ENCODE results near the gene UBA3. TPM values are rescaled to one million over a fixed set of nuclear protein-coding genes. Genes with fewer than 3 reads are reported as not detected.

The UBA3 gene
- total and polyA plus RNA-seq, 10 of the 15 experiments (the other 5 are each of a cell fraction or from before 2014, with no cell fraction given): 72.9 to 131 (median 102) TPM

GRCh38 chr3:69115731-69116130 lies 35.6 kb upstream of the UBA3 start (continued):
- TF ChIP-seq, protein P1, sequence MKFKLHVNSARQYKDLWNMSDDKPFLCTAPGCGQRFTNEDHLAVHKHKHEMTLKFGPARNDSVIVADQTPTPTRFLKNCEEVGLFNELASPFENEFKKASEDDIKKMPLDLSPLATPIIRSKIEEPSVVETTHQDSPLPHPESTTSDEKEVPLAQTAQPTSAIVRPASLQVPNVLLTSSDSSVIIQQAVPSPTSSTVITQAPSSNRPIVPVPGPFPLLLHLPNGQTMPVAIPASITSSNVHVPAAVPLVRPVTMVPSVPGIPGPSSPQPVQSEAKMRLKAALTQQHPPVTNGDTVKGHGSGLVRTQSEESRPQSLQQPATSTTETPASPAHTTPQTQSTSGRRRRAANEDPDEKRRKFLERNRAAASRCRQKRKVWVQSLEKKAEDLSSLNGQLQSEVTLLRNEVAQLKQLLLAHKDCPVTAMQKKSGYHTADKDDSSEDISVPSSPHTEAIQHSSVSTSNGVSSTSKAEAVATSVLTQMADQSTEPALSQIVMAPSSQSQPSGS (IDR thresholded peaks at IDR 0.05; ENCODE audit: low read length): no peak

GRCh38 chr3:69113536-69113935 lies 33.4 kb upstream of the UBA3 start:
- TF ChIP-seq TARDBP (IDR thresholded peaks at IDR 0.05; ENCODE audit: borderline replicate concordance): no peak
- TF ChIP-seq NFYB (IDR thresholded peaks at IDR 0.05; ENCODE audit: insufficient read depth, low read depth, low read length): no peak
- TF ChIP-seq, protein P2, sequence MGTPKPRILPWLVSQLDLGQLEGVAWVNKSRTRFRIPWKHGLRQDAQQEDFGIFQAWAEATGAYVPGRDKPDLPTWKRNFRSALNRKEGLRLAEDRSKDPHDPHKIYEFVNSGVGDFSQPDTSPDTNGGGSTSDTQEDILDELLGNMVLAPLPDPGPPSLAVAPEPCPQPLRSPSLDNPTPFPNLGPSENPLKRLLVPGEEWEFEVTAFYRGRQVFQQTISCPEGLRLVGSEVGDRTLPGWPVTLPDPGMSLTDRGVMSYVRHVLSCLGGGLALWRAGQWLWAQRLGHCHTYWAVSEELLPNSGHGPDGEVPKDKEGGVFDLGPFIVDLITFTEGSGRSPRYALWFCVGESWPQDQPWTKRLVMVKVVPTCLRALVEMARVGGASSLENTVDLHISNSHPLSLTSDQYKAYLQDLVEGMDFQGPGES (IDR thresholded peaks at IDR 0.05): no peak
- no peak for TF ChIP-seq CREM (IDR thresholded peaks at IDR 0.05; ENCODE audit: low read depth)
- TF ChIP-seq, protein P3, sequence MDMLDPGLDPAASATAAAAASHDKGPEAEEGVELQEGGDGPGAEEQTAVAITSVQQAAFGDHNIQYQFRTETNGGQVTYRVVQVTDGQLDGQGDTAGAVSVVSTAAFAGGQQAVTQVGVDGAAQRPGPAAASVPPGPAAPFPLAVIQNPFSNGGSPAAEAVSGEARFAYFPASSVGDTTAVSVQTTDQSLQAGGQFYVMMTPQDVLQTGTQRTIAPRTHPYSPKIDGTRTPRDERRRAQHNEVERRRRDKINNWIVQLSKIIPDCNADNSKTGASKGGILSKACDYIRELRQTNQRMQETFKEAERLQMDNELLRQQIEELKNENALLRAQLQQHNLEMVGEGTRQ (IDR thresholded peaks at IDR 0.05; ENCODE audit: borderline replicate concordance, low read depth, low read length): no peak
- TF ChIP-seq PML (IDR thresholded peaks at IDR 0.05; ENCODE audit: low read length): no peak
- TF ChIP-seq SPI1 (IDR thresholded peaks at IDR 0.05; ENCODE audit: borderline replicate concordance, insufficient read depth, low read depth, low read length): no peak
- TF ChIP-seq STAT1 (conservative IDR thresholded peaks at IDR 0.05): no peak
- no peak for TF ChIP-seq FOXM1 (IDR thresholded peaks at IDR 0.05; ENCODE audit: low read depth, low read length)
- TF ChIP-seq, protein P4, sequence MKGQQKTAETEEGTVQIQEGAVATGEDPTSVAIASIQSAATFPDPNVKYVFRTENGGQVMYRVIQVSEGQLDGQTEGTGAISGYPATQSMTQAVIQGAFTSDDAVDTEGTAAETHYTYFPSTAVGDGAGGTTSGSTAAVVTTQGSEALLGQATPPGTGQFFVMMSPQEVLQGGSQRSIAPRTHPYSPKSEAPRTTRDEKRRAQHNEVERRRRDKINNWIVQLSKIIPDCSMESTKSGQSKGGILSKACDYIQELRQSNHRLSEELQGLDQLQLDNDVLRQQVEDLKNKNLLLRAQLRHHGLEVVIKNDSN (IDR thresholded peaks at IDR 0.05; ENCODE audit: borderline replicate concordance, extremely low read length, insufficient read depth, low read depth, low read length): no peak
- TF ChIP-seq TCF3 (IDR thresholded peaks at IDR 0.05; ENCODE audit: borderline replicate concordance, insufficient read depth, low read depth, low read length): no peak
- TF ChIP-seq BCL11A (IDR thresholded peaks at IDR 0.05; ENCODE audit: low read depth, low read length): no peak
- TF ChIP-seq ZSCAN29 (IDR thresholded peaks at IDR 0.05): no peak
- TF ChIP-seq PAX8 (IDR thresholded peaks at IDR 0.05): no peak
- no peak for TF ChIP-seq STAT3 (IDR thresholded peaks at IDR 0.05; ENCODE audit: low read depth, low read length)
- no peak for TF ChIP-seq ZNF622 (IDR thresholded peaks at IDR 0.05)
- in situ Hi-C loops (cut with MboI) (no loop called here), intact Hi-C loops (cut with micrococcal nuclease; ENCODE audit: unreplicated experiment) (no loop called here)
- ChIA-PET POLR2A (interaction anchor here (0.8 kb wide), 1 partner anchor 12 kb away, joined by 3 read pairs; no protein-coding TSS in a partner anchor), SMC1A (ENCODE audit: uncharacterized antibody, unreplicated experiment) (interaction anchor here (0.8 to 1.7 kb wide), 4 partner anchors 9 to 193 kb away, joined by 4 to 6 read pairs (median 4); partner anchors contain the start of gene LMOD3), CTCF (interaction anchor here (1.0 to 5.8 kb wide), 7 partner anchors 7 to 314 kb away, joined by 3 to 28 read pairs (median 4); no protein-coding TSS in a partner anchor), RAD21 (ENCODE audit: unreplicated experiment) (no interaction called here)
- no TSS peak for BruUV-seq (replicated peaks)
- DNase-seq (ENCODE audit: low read depth, low spot score) (no peak), FAIRE-seq (no peak), ATAC-seq (no peak)
- Histone ChIP-seq H4K20me1 (ENCODE audit: control insufficient read depth, insufficient read depth) (no peaks in the 10 kb centered on the region), H3K4me3 (no peak overlapping the region), H3K9ac (ENCODE audit: control insufficient read depth, insufficient read depth, low read length) (no peak overlapping the region), H3K36me3 (ENCODE audit: control insufficient read depth in 2 of 2, insufficient read depth in 2 of 2, low read length in 1 of 2) (no peaks in the 10 kb centered on the region), H3K79me2 (ENCODE audit: control insufficient read depth, insufficient read depth, low read length) (no peaks in the 10 kb centered on the region), H3K27me3 (replicated peaks in 1 of 2; ENCODE audit: control insufficient read depth in 2 of 2, insufficient read depth in 2 of 2, low read length in 1 of 2) (no peaks in the 10 kb centered on the region), H3K4me1 (ENCODE audit: control insufficient read depth, insufficient read depth, low read length) (no peaks in the 10 kb centered on the region), H3K27ac (ENCODE audit: control insufficient read depth, insufficient read depth) (no peak overlapping the region), H3K4me2 (ENCODE audit: control insufficient read depth, insufficient read depth) (no peak overlapping the region), H3K9me3 (replicated peaks; ENCODE audit: control insufficient read depth, insufficient read depth, low read length) (no peaks in the 10 kb centered on the region), H2AFZ (ENCODE audit: control insufficient read depth, low read depth, low read length) (no peak overlapping the region)
- WGBS (ENCODE audit: insufficient coverage, insufficient replicate concordance, low lambda C conversion rate, missing lambda C conversion rate): 98% methylated on average over 3 of the region's 3 CpGs
